Fibroblast of the aortic adventitia (primary cell): ENCODE results near the gene ABLIM1. TPM values are rescaled to one million over a fixed set of nuclear protein-coding genes. Genes with fewer than 3 reads are reported as not detected.
A peak's percentile ranks its signal among the peaks of the same experiment; 100 is the strongest.

Experiments
- DNase-seq: peaks from one replicate; pipeline ENCODE4 v3.0.0-alpha.2; 2010; ENCODE audit warnings: low read depth
- H3K4me3 ChIP-seq: 2 replicates; pipeline ENCODE4 v1.5.1; 2011; ENCODE audit warnings: low read depth, mild to moderate bottlenecking, control low read depth, low read length, moderate library complexity
- total RNA-seq: library from RNA; depleted of rRNA; stranded (reverse); fragments of >200 nt; gene quantifications from 2 replicates; pipeline ENCODE4 v1.2.3, GENCODE V29; 2012; ENCODE audit warnings: low replicate concordance
- TF ChIP-seq, protein P1 (sequence below): IDR thresholded peaks from 2 replicates; pipeline ENCODE4 v1.5.1; 2011; ENCODE audit warnings: mild to moderate bottlenecking, low read length, control low read depth, inconsistent platforms; ENCODE audit not compliant: insufficient read depth

Gene ABLIM1
- total RNA-seq, 1 donor: 36.1 TPM

GRCh38 chr10:114513381-114513792 is 144.7 kb downstream of the ABLIM1 start:
- H3K4me3 ChIP-seq: no peak overlapping the region
- DNase-seq: no peak
- TF ChIP-seq, protein P1, sequence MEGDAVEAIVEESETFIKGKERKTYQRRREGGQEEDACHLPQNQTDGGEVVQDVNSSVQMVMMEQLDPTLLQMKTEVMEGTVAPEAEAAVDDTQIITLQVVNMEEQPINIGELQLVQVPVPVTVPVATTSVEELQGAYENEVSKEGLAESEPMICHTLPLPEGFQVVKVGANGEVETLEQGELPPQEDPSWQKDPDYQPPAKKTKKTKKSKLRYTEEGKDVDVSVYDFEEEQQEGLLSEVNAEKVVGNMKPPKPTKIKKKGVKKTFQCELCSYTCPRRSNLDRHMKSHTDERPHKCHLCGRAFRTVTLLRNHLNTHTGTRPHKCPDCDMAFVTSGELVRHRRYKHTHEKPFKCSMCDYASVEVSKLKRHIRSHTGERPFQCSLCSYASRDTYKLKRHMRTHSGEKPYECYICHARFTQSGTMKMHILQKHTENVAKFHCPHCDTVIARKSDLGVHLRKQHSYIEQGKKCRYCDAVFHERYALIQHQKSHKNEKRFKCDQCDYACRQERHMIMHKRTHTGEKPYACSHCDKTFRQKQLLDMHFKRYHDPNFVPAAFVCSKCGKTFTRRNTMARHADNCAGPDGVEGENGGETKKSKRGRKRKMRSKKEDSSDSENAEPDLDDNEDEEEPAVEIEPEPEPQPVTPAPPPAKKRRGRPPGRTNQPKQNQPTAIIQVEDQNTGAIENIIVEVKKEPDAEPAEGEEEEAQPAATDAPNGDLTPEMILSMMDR: no peak

- H3K4me3 ChIP-seq: no peak overlapping the region
- TF ChIP-seq, protein P1: no peak
- DNase-seq: no peak
These were observed 146.2 kb downstream of the ABLIM1 start for GRCh38 chr10:114511881-114512280.

- DNase-seq: no peak
- TF ChIP-seq, protein P1: no peak
- H3K4me3 ChIP-seq: no peak overlapping the region
These were observed 149.7 kb downstream of the ABLIM1 start for GRCh38 chr10:114508376-114508775.

GRCh38 chr10:114507449-114507848 is 150.6 kb downstream of the ABLIM1 start:
- H3K4me3 ChIP-seq: no peak overlapping the region
- DNase-seq: no peak
- TF ChIP-seq, protein P1: no peak

GRCh38 chr10:114506871-114507385 is 151.1 kb downstream of the ABLIM1 start:
- TF ChIP-seq, protein P1: no peak
- DNase-seq: no peak
- H3K4me3 ChIP-seq: no peak overlapping the region

- peak; percentile 97 for DNase-seq
- TF ChIP-seq, protein P1: no peak
- H3K4me3 ChIP-seq: no peak overlapping the region
These were observed 153.1 kb downstream of the ABLIM1 start for GRCh38 chr10:114504769-114505579.
